HEK293 (cell line): Measurements from ENCODE around the gene CYP11A1.

Source experiments
- ZBTB11 ChIP-seq: fragments of 450-650 bp; formaldehyde crosslinking; conservative IDR thresholded peaks from 2 replicates; pipeline ENCODE4 v1.5.1; 2016; ENCODE audit warnings: low read depth, missing biosample characterization, missing genetic modification characterization
- ZNF585B ChIP-seq: fragments of 450-650 bp; formaldehyde crosslinking; IDR thresholded peaks from 2 replicates; pipeline ENCODE4 v1.5.1; 2016; ENCODE audit warnings: missing biosample characterization, missing genetic modification characterization
- TF ChIP-seq, protein P1 (sequence below): fragments of 450-650 bp; formaldehyde crosslinking; IDR thresholded peaks from 2 replicates; pipeline ENCODE4 v1.5.1; 2016; ENCODE audit warnings: missing biosample characterization, missing genetic modification characterization

GRCh38 chr15:74408815-74409214 is 41.4 kb upstream of the CYP11A1 start:
- TF ChIP-seq, protein P1, sequence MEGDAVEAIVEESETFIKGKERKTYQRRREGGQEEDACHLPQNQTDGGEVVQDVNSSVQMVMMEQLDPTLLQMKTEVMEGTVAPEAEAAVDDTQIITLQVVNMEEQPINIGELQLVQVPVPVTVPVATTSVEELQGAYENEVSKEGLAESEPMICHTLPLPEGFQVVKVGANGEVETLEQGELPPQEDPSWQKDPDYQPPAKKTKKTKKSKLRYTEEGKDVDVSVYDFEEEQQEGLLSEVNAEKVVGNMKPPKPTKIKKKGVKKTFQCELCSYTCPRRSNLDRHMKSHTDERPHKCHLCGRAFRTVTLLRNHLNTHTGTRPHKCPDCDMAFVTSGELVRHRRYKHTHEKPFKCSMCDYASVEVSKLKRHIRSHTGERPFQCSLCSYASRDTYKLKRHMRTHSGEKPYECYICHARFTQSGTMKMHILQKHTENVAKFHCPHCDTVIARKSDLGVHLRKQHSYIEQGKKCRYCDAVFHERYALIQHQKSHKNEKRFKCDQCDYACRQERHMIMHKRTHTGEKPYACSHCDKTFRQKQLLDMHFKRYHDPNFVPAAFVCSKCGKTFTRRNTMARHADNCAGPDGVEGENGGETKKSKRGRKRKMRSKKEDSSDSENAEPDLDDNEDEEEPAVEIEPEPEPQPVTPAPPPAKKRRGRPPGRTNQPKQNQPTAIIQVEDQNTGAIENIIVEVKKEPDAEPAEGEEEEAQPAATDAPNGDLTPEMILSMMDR (tag by site-specific recombination), result no peak
- TF ChIP-seq ZNF585B (tag by site-specific recombination) (no peak), ZBTB11 (tag by site-specific recombination) (no peak)
